Dedifferentiated amniotic fluid mesenchymal stem cell (primary cell): ENCODE data around the gene CACNA2D2.

Experiments used
- DNase-seq: peaks from one replicate; pipeline ENCODE4 v3.0.0-alpha.2; 2016; ENCODE audit errors: extremely low spot score

The CACNA2D2 gene

GRCh38 chr3:50503504-50504342, at the start of gene CACNA2D2:
Gene CACNA2D2 (minus strand): TSS chr3:50503634. CDS start chr3:50503423, 211 bp downstream.
- DNase-seq = no peak

- DNase-seq = no peak
These were observed 49.2 kb upstream of the CACNA2D2 start for GRCh38 chr3:50552598-50552997.

GRCh38 chr3:50551681-50552435, 48.4 kb upstream of the CACNA2D2 start:
- DNase-seq = no peak

- no peak for DNase-seq
These were observed 47.7 kb upstream of the CACNA2D2 start for GRCh38 chr3:50551054-50551659.

GRCh38 chr3:50550079-50550736, 46.8 kb upstream of the CACNA2D2 start:
- DNase-seq = no peak

GRCh38 chr3:50549226-50549625, 45.8 kb upstream of the CACNA2D2 start:
- no peak for DNase-seq

- no peak for DNase-seq
These were observed 42.3 kb upstream of the CACNA2D2 start for GRCh38 chr3:50545781-50546180.

- peak; percentile 48 for DNase-seq
These were observed 39.0 kb upstream of the CACNA2D2 start for GRCh38 chr3:50542177-50543034.

- DNase-seq = no peak
These were observed 36.2 kb upstream of the CACNA2D2 start for GRCh38 chr3:50539356-50540286.

- DNase-seq = no peak
These were observed 34.1 kb upstream of the CACNA2D2 start for GRCh38 chr3:50537421-50538129.

GRCh38 chr3:50536471-50537180, 33.2 kb upstream of the CACNA2D2 start:
- DNase-seq = no peak

- no peak for DNase-seq
These were observed 31.4 kb upstream of the CACNA2D2 start for GRCh38 chr3:50534681-50535330.

GRCh38 chr3:50533807-50534461, 30.5 kb upstream of the CACNA2D2 start:
- no peak for DNase-seq

- no peak for DNase-seq
These were observed 29.9 kb upstream of the CACNA2D2 start for GRCh38 chr3:50533316-50533715.

GRCh38 chr3:50532062-50532705, 28.8 kb upstream of the CACNA2D2 start:
- DNase-seq = no peak

- no peak for DNase-seq
These were observed 27.8 kb upstream of the CACNA2D2 start for GRCh38 chr3:50531201-50531600.
